HG02870 (cell line): Measurements from ENCODE around the gene NGRN.
A peak's percentile ranks its signal among the peaks of the same experiment; 100 is the strongest.

Experiments used
- ATAC-seq: cut with Tn5 transposase; IDR thresholded peaks from one replicate; pipeline ENCODE4 v1.9.1; 2021; ENCODE audit warnings: mild to moderate bottlenecking, moderate library complexity; ENCODE audit not compliant: unreplicated experiment

Gene NGRN

GRCh38 chr15:90315278-90315982, 50.0 kb downstream of the NGRN start:
- no peak for ATAC-seq

- ATAC-seq: no peak
These were observed 50.7 kb downstream of the NGRN start for GRCh38 chr15:90316139-90316538.

- ATAC-seq: no peak
These were observed 53.1 kb downstream of the NGRN start for GRCh38 chr15:90318591-90318990.

- ATAC-seq: peak; percentile 54
These were observed 54.8 kb downstream of the NGRN start for GRCh38 chr15:90320062-90320884.

GRCh38 chr15:90320885-90321278, 55.4 kb downstream of the NGRN start:
- ATAC-seq: no peak
